Measurements from ENCODE around the gene SLC16A6. TPM values are rescaled to one million over a fixed set of nuclear protein-coding genes. Genes with fewer than 3 reads are reported as not detected.
"Not testable (repeated sequence)": the region's sequence is repeated elsewhere in the genome, so short reads cannot be mapped to it uniquely, and the experiment has no call there.

Gene SLC16A6
- polyA plus RNA-seq, 1 of the 3 experiments (the other 2 are of a cell fraction): not detected

GRCh38 chr17:68234726-68235335 is 56.1 kb downstream of the SLC16A6 start:
- H4K20me1 ChIP-seq (ENCODE audit: insufficient read depth); DNase-seq; H3F3A ChIP-seq (replicated peaks; ENCODE audit: insufficient read depth); POLR2A ChIA-PET; H3K4me1 ChIP-seq (ENCODE audit: control insufficient read depth in 1 of 2, insufficient read depth in 2 of 2, low read depth in 1 of 2, low read length in 1 of 2); H3K9ac ChIP-seq; H3K27me3 ChIP-seq (ENCODE audit: insufficient read depth); H3K4me3 ChIP-seq (ENCODE audit: low read depth in 2 of 2, low read length in 1 of 2); H3K9me2 ChIP-seq; H3K79me2 ChIP-seq (ENCODE audit: insufficient read depth); H3K36me3 ChIP-seq (replicated peaks in 1 of 2; ENCODE audit: control insufficient read depth in 1 of 2, insufficient read depth in 2 of 2, low read length in 1 of 2); H3K9me3 ChIP-seq: not testable (repeated sequence)
- 0 out of 2 replicates have a peak overlapping the region, but pooled peaks have one; percentile 14 for H2AFZ ChIP-seq (ENCODE audit: low read depth)
- 75% methylated on average over 12 of the region's 12 CpGs for WGBS (ENCODE audit: low lambda C conversion rate)
- TF ChIP-seq JUND (IDR thresholded peaks at IDR 0.05) (peak; percentile 37), MAX (IDR thresholded peaks at IDR 0.05; ENCODE audit: low read depth) (0 out of 2 replicates have a peak, but pooled peaks have one; percentile 42), FOSL2 (IDR thresholded peaks at IDR 0.05; ENCODE audit: borderline replicate concordance, low read depth) (peak; percentile 67)
- 0 out of 2 replicates have a peak overlapping the region, but pooled peaks have one; percentile 6 for H3K4me2 ChIP-seq
- peak overlapping the region in 1 of 2 experiments; percentile 30; a peak in 1 of 4 replicates for H3K27ac ChIP-seq (ENCODE audit: low read depth in 2 of 2, low read length in 1 of 2)
- CTCF ChIA-PET: interaction anchor here (0.9 to 2.1 kb wide), 3 partner anchors 8 to 62 kb away, joined by 3 to 6 read pairs (median 3); no protein-coding TSS in a partner anchor

GRCh38 chr17:68232741-68233140 is 58.2 kb downstream of the SLC16A6 start:
- H3K4me2 ChIP-seq; H3K9ac ChIP-seq; H3K27ac ChIP-seq (ENCODE audit: low read depth in 2 of 2, low read length in 1 of 2); H3K9me2 ChIP-seq; H3F3A ChIP-seq (replicated peaks; ENCODE audit: insufficient read depth); H3K4me1 ChIP-seq (ENCODE audit: control insufficient read depth in 1 of 2, insufficient read depth in 2 of 2, low read depth in 1 of 2, low read length in 1 of 2); POLR2A ChIA-PET; H3K79me2 ChIP-seq (ENCODE audit: insufficient read depth); H3K4me3 ChIP-seq (ENCODE audit: low read depth in 2 of 2, low read length in 1 of 2); H4K20me1 ChIP-seq (ENCODE audit: insufficient read depth); H3K36me3 ChIP-seq (replicated peaks in 1 of 2; ENCODE audit: control insufficient read depth in 1 of 2, insufficient read depth in 2 of 2, low read length in 1 of 2); H3K9me3 ChIP-seq; DNase-seq; H2AFZ ChIP-seq (ENCODE audit: low read depth); H3K27me3 ChIP-seq (ENCODE audit: insufficient read depth): not testable (repeated sequence)
- WGBS (ENCODE audit: low lambda C conversion rate): 60% methylated on average over 1 of the region's 1 CpG
- CTCF ChIA-PET: interaction anchor here (0.6 kb wide), 1 partner anchor 204 kb away, joined by 3 read pairs; no protein-coding TSS in a partner anchor

- Histone ChIP-seq H3K79me2 (ENCODE audit: insufficient read depth) (no peaks in the 10 kb centered on the region), H3K9me2 (no peaks in the 10 kb centered on the region), H2AFZ (ENCODE audit: low read depth) (no peak overlapping the region), H3K4me2 (no peak overlapping the region), H3K27me3 (ENCODE audit: insufficient read depth) (no peaks in the 10 kb centered on the region), H3K4me1 (ENCODE audit: control insufficient read depth in 1 of 2, insufficient read depth in 2 of 2, low read depth in 1 of 2, low read length in 1 of 2) (no peaks in the 10 kb centered on the region), H3K9me3 (no peaks in the 10 kb centered on the region), H3K36me3 (replicated peaks in 1 of 2; ENCODE audit: control insufficient read depth in 1 of 2, insufficient read depth in 2 of 2, low read length in 1 of 2) (no peaks in the 10 kb centered on the region), H4K20me1 (ENCODE audit: insufficient read depth) (no peaks in the 10 kb centered on the region), H3K4me3 (ENCODE audit: low read depth in 2 of 2, low read length in 1 of 2) (no peak overlapping the region), H3K27ac (ENCODE audit: low read depth in 2 of 2, low read length in 1 of 2) (no peak overlapping the region), H3F3A (replicated peaks; ENCODE audit: insufficient read depth) (peaks cover 4% of the 10 kb centered on the region), H3K9ac (no peak overlapping the region)
- WGBS (ENCODE audit: low lambda C conversion rate): 87% methylated on average over 1 of the region's 1 CpG
- DNase-seq: no peak
- POLR2A ChIA-PET: no interaction called here
- CTCF ChIA-PET: no interaction called here
- TF ChIP-seq RAD21 (IDR thresholded peaks at IDR 0.05; ENCODE audit: low read length) (no peak), FOSL2 (IDR thresholded peaks at IDR 0.05; ENCODE audit: borderline replicate concordance, low read depth) (no peak), USF1 (IDR thresholded peaks at IDR 0.05; ENCODE audit: borderline replicate concordance, low read depth) (no peak), MEF2A (IDR thresholded peaks at IDR 0.05; ENCODE audit: borderline replicate concordance, low read depth) (no peak), IRF3 (IDR thresholded peaks at IDR 0.05; ENCODE audit: low read depth, low read length) (no peak), EZH2phosphoT487 (IDR thresholded peaks at IDR 0.05; ENCODE audit: borderline replicate concordance, low read depth) (no peak), TEAD4 (IDR thresholded peaks at IDR 0.05; ENCODE audit: borderline replicate concordance, insufficient read depth) (no peak), SIN3A (IDR thresholded peaks at IDR 0.05; ENCODE audit: borderline replicate concordance, low read depth, low read length) (no peak), MXI1 (IDR thresholded peaks at IDR 0.05; ENCODE audit: low read depth, low read length) (no peak), GABPA (IDR thresholded peaks at IDR 0.05; ENCODE audit: low read depth) (no peak), EP300 (IDR thresholded peaks at IDR 0.05; ENCODE audit: borderline replicate concordance in 1 of 2, low read depth in 1 of 2, low read length in 1 of 2) (no peak), PBX3 (IDR thresholded peaks at IDR 0.05) (no peak), CHD2 (IDR thresholded peaks at IDR 0.05; ENCODE audit: low read length, partially characterized antibody) (no peak), USF2 (IDR thresholded peaks at IDR 0.05; ENCODE audit: borderline replicate concordance, low read depth, low read length) (no peak)
Observed at GRCh38 chr17:68231541-68231940, 59.4 kb downstream of the SLC16A6 start.
